SU-DHL-6 (cell line): ENCODE data around the gene SDK1.

ENCODE experiments used
- H2AFZ ChIP-seq: fragments of 200-600 bp; sonication (generic); 2 replicates; pipeline ENCODE4 v1.6.1; 2014; ENCODE audit warnings: low read depth, mild to moderate bottlenecking, moderate library complexity, mixed read lengths, antibody characterized with exemption, low read length; ENCODE audit not compliant: severe bottlenecking
- H3F3A ChIP-seq: fragments of 200-600 bp; shearing (Covaris generic); 2 replicates; pipeline ENCODE4 v1.6.0; 2016; ENCODE audit warnings: antibody characterized with exemption, mild to moderate bottlenecking; ENCODE audit not compliant: insufficient read depth
- H3K27ac ChIP-seq: fragments of 200-600 bp; sonication (generic); 2 replicates; pipeline ENCODE4 v1.5.1; 2016; ENCODE audit warnings: low read depth, mild to moderate bottlenecking, low read length, moderate library complexity, mixed read lengths
- H3K27me3 ChIP-seq: fragments of 200-600 bp; sonication (generic), shearing (Covaris generic); 2 replicates; pipeline ENCODE4 v1.6.0; 2014; ENCODE audit warnings: mild to moderate bottlenecking, low read length
- H3K36me3 ChIP-seq: fragments of 200-600 bp; sonication (generic); 2 replicates; pipeline ENCODE4 v1.6.1; 2014; ENCODE audit warnings: mild to moderate bottlenecking, low read length, mixed read lengths
- H3K4me2 ChIP-seq: fragments of 300-600, 200-600 bp; shearing (Covaris generic), sonication (generic); 2 replicates; pipeline ENCODE4 v1.6.0; 2014; ENCODE audit warnings: low read length, low read depth, mild to moderate bottlenecking; ENCODE audit not compliant: poor library complexity, severe bottlenecking
- H3K4me3 ChIP-seq: fragments of 200-600 bp; sonication (generic); 2 replicates; pipeline ENCODE4 v1.5.1; 2014; ENCODE audit warnings: antibody characterized with exemption, low read length, mild to moderate bottlenecking, mixed read lengths; ENCODE audit not compliant: insufficient read depth, poor library complexity, severe bottlenecking
- H3K79me2 ChIP-seq: fragments of 200-600 bp; sonication (generic); 2 replicates; pipeline ENCODE4 v1.6.1; 2014; ENCODE audit warnings: mild to moderate bottlenecking, low read length, moderate library complexity; ENCODE audit not compliant: insufficient read depth
- H3K9ac ChIP-seq: fragments of 200-600 bp; sonication (generic); 2 replicates; pipeline ENCODE4 v1.7.0; 2014; ENCODE audit warnings: mild to moderate bottlenecking, low read length
- H3K9me2 ChIP-seq: fragments of 200-600 bp; sonication (generic); replicated peaks from 2 replicates; pipeline ENCODE4 v1.6.1; 2014; ENCODE audit warnings: low read length; ENCODE audit not compliant: insufficient read depth
- H3K9me3 ChIP-seq: fragments of 200-600 bp; sonication (generic); 2 replicates; pipeline ENCODE4 v1.6.1; 2014; ENCODE audit warnings: low read length, mixed read lengths; ENCODE audit not compliant: insufficient read depth
- H4K20me1 ChIP-seq: fragments of 200-600 bp; sonication (generic); 2 replicates; pipeline ENCODE4 v1.6.1; 2014; ENCODE audit warnings: low read depth, mild to moderate bottlenecking, antibody characterized with exemption, low read length, moderate library complexity, mixed read lengths
- EZH2phosphoT487 ChIP-seq: fragments of 200-600 bp; sonication (generic), shearing (Covaris generic); conservative IDR thresholded peaks from 2 replicates; pipeline ENCODE4 v1.6.1; 2018; ENCODE audit warnings: mild to moderate bottlenecking, antibody characterized with exemption, low read length, moderate library complexity, mixed read lengths
- TF ChIP-seq, protein P1 (sequence below): fragments of 200-600 bp; sonication (generic); IDR thresholded peaks from one replicate; pipeline ENCODE4 v1.5.1; 2017; ENCODE audit warnings: antibody characterized with exemption, mild to moderate bottlenecking, low read length, moderate library complexity; ENCODE audit not compliant: insufficient read depth, poor library complexity, severe bottlenecking

SDK1 gene

DNA sequence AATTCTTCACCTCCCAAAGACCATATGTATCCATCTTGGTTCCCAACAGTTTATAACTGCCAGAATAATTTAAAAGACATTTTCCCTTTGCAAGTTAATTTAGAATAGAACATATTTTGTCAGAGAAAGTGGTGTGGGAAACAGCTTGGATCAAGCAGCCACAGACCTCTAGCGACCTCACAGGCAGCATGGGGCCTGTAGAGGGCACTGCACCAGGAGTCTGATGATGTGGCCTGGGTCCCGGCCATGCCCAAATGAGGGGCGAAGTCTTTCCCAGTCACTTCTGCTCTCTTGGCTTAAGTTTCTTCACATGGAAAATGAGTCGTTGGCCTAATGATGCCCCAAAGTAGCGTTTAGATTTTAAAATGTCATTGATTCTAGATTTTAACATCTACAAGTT lies 243.2 kb downstream of the SDK1 start:
- H3K27me3 ChIP-seq: no peaks in the 10 kb centered on the region
- H3K9me2 ChIP-seq: no peaks in the 10 kb centered on the region
- H2AFZ ChIP-seq: no peak overlapping the region

GRCh38 chr7:3548815-3549214 lies 247.8 kb downstream of the SDK1 start:
- Histone ChIP-seq H3K79me2 (no peaks in the 10 kb centered on the region), H3K9ac (no peak overlapping the region), H3K27ac (no peak overlapping the region), H2AFZ (no peak overlapping the region), H3K9me2 (no peaks in the 10 kb centered on the region), H3K36me3 (no peaks in the 10 kb centered on the region), H3K9me3 (no peaks in the 10 kb centered on the region), H4K20me1 (no peaks in the 10 kb centered on the region), H3F3A (no peaks in the 10 kb centered on the region), H3K27me3 (no peaks in the 10 kb centered on the region), H3K4me3 (no peak overlapping the region), H3K4me2 (no peak overlapping the region)
- TF ChIP-seq, protein P1, sequence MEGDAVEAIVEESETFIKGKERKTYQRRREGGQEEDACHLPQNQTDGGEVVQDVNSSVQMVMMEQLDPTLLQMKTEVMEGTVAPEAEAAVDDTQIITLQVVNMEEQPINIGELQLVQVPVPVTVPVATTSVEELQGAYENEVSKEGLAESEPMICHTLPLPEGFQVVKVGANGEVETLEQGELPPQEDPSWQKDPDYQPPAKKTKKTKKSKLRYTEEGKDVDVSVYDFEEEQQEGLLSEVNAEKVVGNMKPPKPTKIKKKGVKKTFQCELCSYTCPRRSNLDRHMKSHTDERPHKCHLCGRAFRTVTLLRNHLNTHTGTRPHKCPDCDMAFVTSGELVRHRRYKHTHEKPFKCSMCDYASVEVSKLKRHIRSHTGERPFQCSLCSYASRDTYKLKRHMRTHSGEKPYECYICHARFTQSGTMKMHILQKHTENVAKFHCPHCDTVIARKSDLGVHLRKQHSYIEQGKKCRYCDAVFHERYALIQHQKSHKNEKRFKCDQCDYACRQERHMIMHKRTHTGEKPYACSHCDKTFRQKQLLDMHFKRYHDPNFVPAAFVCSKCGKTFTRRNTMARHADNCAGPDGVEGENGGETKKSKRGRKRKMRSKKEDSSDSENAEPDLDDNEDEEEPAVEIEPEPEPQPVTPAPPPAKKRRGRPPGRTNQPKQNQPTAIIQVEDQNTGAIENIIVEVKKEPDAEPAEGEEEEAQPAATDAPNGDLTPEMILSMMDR: no peak
- TF ChIP-seq EZH2phosphoT487: no peak

More for the DNA sequence above, 243.2 kb downstream of the SDK1 start:
- no peak overlapping the region for H3K27ac ChIP-seq
- TF ChIP-seq, protein P1: no peak
- no peak for TF ChIP-seq EZH2phosphoT487
- H3K9me3 ChIP-seq: no peaks in the 10 kb centered on the region
- H3F3A ChIP-seq: no peaks in the 10 kb centered on the region
- no peak overlapping the region for H3K4me2 ChIP-seq
- H3K4me3 ChIP-seq: no peak overlapping the region
- no peaks in the 10 kb centered on the region for H4K20me1 ChIP-seq
- H3K36me3 ChIP-seq: no peaks in the 10 kb centered on the region
- no peak overlapping the region for H3K9ac ChIP-seq
- H3K79me2 ChIP-seq: no peaks in the 10 kb centered on the region

DNA sequence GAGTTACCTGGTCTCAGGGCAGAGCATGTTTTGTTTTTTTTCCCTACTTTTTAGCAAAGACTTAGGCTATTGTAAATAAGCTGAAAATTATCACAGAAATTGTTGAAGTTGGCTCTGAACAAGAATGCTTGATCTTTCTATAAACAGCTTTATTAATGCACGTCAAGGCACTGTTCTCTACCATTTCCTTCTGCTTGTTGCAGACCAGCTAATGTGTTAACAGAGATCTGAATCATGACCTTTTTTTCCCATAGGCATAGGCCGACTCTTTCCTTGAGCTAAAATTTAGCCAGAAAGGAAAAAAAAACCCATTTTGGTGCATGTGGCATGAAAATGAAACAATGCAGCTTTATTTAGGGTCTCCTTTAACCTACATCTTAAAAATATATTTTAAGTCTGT lies 248.5 kb downstream of the SDK1 start:
- Histone ChIP-seq H4K20me1 (no peaks in the 10 kb centered on the region), H3K4me2 (no peak overlapping the region), H3K36me3 (no peaks in the 10 kb centered on the region), H3K4me3 (no peak overlapping the region), H3F3A (no peaks in the 10 kb centered on the region), H3K9ac (no peak overlapping the region), H3K27me3 (no peaks in the 10 kb centered on the region), H3K27ac (no peak overlapping the region), H3K9me3 (no peaks in the 10 kb centered on the region), H2AFZ (no peak overlapping the region), H3K9me2 (no peaks in the 10 kb centered on the region), H3K79me2 (no peaks in the 10 kb centered on the region)
- TF ChIP-seq, protein P1: no peak
- no peak for TF ChIP-seq EZH2phosphoT487

DNA sequence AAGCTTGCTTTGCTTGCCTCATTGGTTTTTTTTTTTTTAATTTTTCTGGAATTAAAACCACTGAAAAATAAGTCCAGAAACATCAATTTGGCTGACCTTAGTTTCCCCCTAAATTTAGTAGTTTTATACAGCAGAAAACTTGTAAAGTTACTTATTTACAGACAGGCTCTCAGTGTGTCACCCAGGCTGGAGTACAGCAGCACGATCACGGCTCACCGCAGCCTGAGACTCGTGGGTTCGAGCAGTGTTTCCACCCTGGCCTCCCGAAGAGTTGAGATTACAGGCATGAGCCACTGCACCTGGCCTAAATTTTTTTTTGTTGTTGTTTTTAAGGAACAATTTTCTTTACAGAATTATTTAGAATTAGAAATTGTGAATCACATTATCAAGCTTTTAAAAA lies 250.5 kb downstream of the SDK1 start:
- H3K9ac ChIP-seq: no peak overlapping the region
- no peak for TF ChIP-seq EZH2phosphoT487
- TF ChIP-seq, protein P1: no peak
- no peak overlapping the region for H3K4me3 ChIP-seq
- no peak overlapping the region for H3K4me2 ChIP-seq
- H3F3A ChIP-seq: no peaks in the 10 kb centered on the region
- H3K27me3 ChIP-seq: no peaks in the 10 kb centered on the region
- no peaks in the 10 kb centered on the region for H3K9me2 ChIP-seq
- H2AFZ ChIP-seq: no peak overlapping the region
- no peaks in the 10 kb centered on the region for H3K9me3 ChIP-seq
- H4K20me1 ChIP-seq: no peaks in the 10 kb centered on the region
- no peaks in the 10 kb centered on the region for H3K36me3 ChIP-seq
- no peak overlapping the region for H3K27ac ChIP-seq
- no peaks in the 10 kb centered on the region for H3K79me2 ChIP-seq
